IMR-90 (cell line): Measurements from ENCODE around the gene DOCK2. TPM values are rescaled to one million over a fixed set of nuclear protein-coding genes. Genes with fewer than 3 reads are reported as not detected.

Experiments used
- ATAC-seq: fragments of 200-7000 bp; cut with Tn5 transposase; 2 replicates; pipeline ENCODE4 v1.9.1; 2020; ENCODE audit warnings: low read depth, mild to moderate bottlenecking, moderate library complexity
- BruUV-seq: library from RNA; stranded (reverse); fragments of 400-500 nt; replicated peaks from 2 replicates; lab custom pipeline; 2021; lab: Mats Ljungman, UMichigan
- CTCF ChIA-PET: fragments of 300-600 bp; formaldehyde crosslinking; extraction: SDS; loops from one replicate; lab custom pipeline; 2021; ENCODE audit warnings: antibody characterized with exemption; lab: Yijun Ruan, JAX
- POLR2A ChIA-PET: fragments of 300-600 bp; sonication (Branson Sonifier 250); formaldehyde crosslinking; loops from one replicate; lab custom pipeline; 2022; ENCODE audit warnings: antibody characterized with exemption; ENCODE audit not compliant: unreplicated experiment; lab: Charles Lee
- DNase-seq: peaks from one replicate; pipeline ENCODE4 v3.0.0; 2013
- H2AFZ ChIP-seq: replicated peaks from 2 replicates; pipeline ENCODE3; 2013; ENCODE audit warnings: low read length, mild to moderate bottlenecking; ENCODE audit not compliant: poor library complexity
- H2AK5ac ChIP-seq: 2 replicates; pipeline ENCODE4 v1.6.1; 2013; ENCODE audit warnings: low read depth, low read length, inconsistent platforms
- H2AK9ac ChIP-seq: replicated peaks from 2 replicates; pipeline ENCODE3; 2013; ENCODE audit warnings: mild to moderate bottlenecking, low read depth, low read length, moderate library complexity; ENCODE audit not compliant: poor library complexity
- H2BK120ac ChIP-seq: 2 replicates; pipeline ENCODE4 v1.6.1; 2013; ENCODE audit warnings: low read depth, low read length, inconsistent platforms
- H2BK15ac ChIP-seq: 3 replicates; pipeline ENCODE4 v1.6.1; 2013; ENCODE audit warnings: low read depth, low read length, inconsistent platforms
- H2BK20ac ChIP-seq: 2 replicates; pipeline ENCODE4 v1.6.1; 2013; ENCODE audit warnings: low read depth, mild to moderate bottlenecking, inconsistent platforms, low read length, moderate library complexity
- H2BK5ac ChIP-seq: 2 replicates; pipeline ENCODE4 v1.6.1; 2013; ENCODE audit warnings: mild to moderate bottlenecking, low read depth, low read length, inconsistent platforms; ENCODE audit not compliant: poor library complexity, severe bottlenecking
- H3K14ac ChIP-seq: replicated peaks from 2 replicates; pipeline ENCODE4 v1.6.1; 2013; ENCODE audit warnings: low read depth, low read length, inconsistent platforms
- H3K18ac ChIP-seq: 2 replicates; pipeline ENCODE4 v1.6.1; 2013; ENCODE audit warnings: low read depth, low read length, control low read depth
- H3K23ac ChIP-seq: 2 replicates; pipeline ENCODE4 v1.6.1; 2013; ENCODE audit warnings: low read depth, low read length, inconsistent platforms
- H3K27ac ChIP-seq: 2 replicates; pipeline ENCODE4 v1.5.1; 2013; ENCODE audit warnings: mild to moderate bottlenecking, control low read depth, low read length; ENCODE audit not compliant: insufficient read depth
- H3K27me3 ChIP-seq: 2 replicates; pipeline ENCODE4 v1.6.1; 2013; ENCODE audit warnings: low read length; ENCODE audit not compliant: control insufficient read depth, insufficient read depth
- H3K36me3 ChIP-seq: 2 replicates; pipeline ENCODE4 v1.6.1; 2013; ENCODE audit warnings: low read length, mixed read lengths; ENCODE audit not compliant: control insufficient read depth, insufficient read depth
- H3K4ac ChIP-seq: 2 replicates; pipeline ENCODE4 v1.6.1; 2013; ENCODE audit warnings: low read depth, low read length, inconsistent platforms
- H3K4me1 ChIP-seq: 2 replicates; pipeline ENCODE4 v1.6.1; 2013; ENCODE audit warnings: low read length, mixed read lengths; ENCODE audit not compliant: control insufficient read depth, insufficient read depth
- H3K4me2 ChIP-seq: 2 replicates; pipeline ENCODE4 v1.6.1; 2013; ENCODE audit warnings: low read depth, mild to moderate bottlenecking, control low read depth, low read length, moderate library complexity
- H3K4me3 ChIP-seq: 2 replicates; pipeline ENCODE4 v1.5.1; 2013; ENCODE audit warnings: low read depth, mild to moderate bottlenecking, control low read depth, low read length, moderate library complexity; ENCODE audit not compliant: insufficient read depth
- H3K56ac ChIP-seq: 2 replicates; pipeline ENCODE4 v1.6.1; 2013; ENCODE audit warnings: low read length, inconsistent platforms; ENCODE audit not compliant: insufficient read depth; ENCODE audit errors: extremely low read depth
- H3K79me1 ChIP-seq, 2 experiments: 2 replicates each; pipeline ENCODE4 v1.6.1; 2013; ENCODE audit warnings: low read length in 2 of 2, inconsistent platforms in 1 of 2, low read depth in 1 of 2
- H3K9ac ChIP-seq: 2 replicates; pipeline ENCODE4 v1.6.1; 2013; ENCODE audit warnings: low read depth, low read length, control low read depth
- H3K9me1 ChIP-seq: 2 replicates; pipeline ENCODE4 v1.6.1; 2013; ENCODE audit warnings: low read length, inconsistent platforms; ENCODE audit not compliant: insufficient read depth
- H3K9me3 ChIP-seq: 2 replicates; pipeline ENCODE4 v1.6.1; 2013; ENCODE audit warnings: low read length; ENCODE audit not compliant: control insufficient read depth, insufficient read depth
- H4K20me1 ChIP-seq: 2 replicates; pipeline ENCODE4 v1.6.1; 2013; ENCODE audit warnings: low read length, inconsistent platforms; ENCODE audit not compliant: insufficient read depth
- H4K5ac ChIP-seq: 2 replicates; pipeline ENCODE4 v1.6.1; 2013; ENCODE audit warnings: mild to moderate bottlenecking, low read depth, low read length, control low read depth
- H4K8ac ChIP-seq, 2 experiments: 2 replicates each; pipeline ENCODE4 v1.6.1; 2013; ENCODE audit warnings: low read depth in 2 of 2, low read length in 2 of 2, control low read depth in 1 of 2, inconsistent platforms in 1 of 2
- H4K91ac ChIP-seq: 2 replicates; pipeline ENCODE4 v1.6.1; 2013; ENCODE audit warnings: low read depth, low read length, inconsistent platforms; ENCODE audit not compliant: insufficient read depth
- BHLHE40 ChIP-seq: fragments of 150-350 bp; IDR thresholded peaks from 2 replicates; pipeline ENCODE4 v1.6.1; 2016; ENCODE audit warnings: mild to moderate bottlenecking, low read depth, low read length
- CEBPB ChIP-seq: IDR thresholded peaks from 2 replicates; pipeline ENCODE4 v1.6.1; 2012; ENCODE audit warnings: low read depth, low read length, improper control_type of control experiment
- FOS ChIP-seq: fragments of 150-350 bp; IDR thresholded peaks from 2 replicates; pipeline ENCODE4 v1.6.1; 2016; ENCODE audit warnings: low read depth, low read length
- MAFK ChIP-seq: IDR thresholded peaks from 2 replicates; pipeline ENCODE4 v1.6.1; 2012; ENCODE audit warnings: low read depth, low read length, improper control_type of control experiment
- NFE2L2 ChIP-seq: fragments of 150-350 bp; IDR thresholded peaks from 2 replicates; pipeline ENCODE4 v1.6.1; 2016; ENCODE audit warnings: low read depth, mild to moderate bottlenecking, low read length
- RAD21 ChIP-seq: IDR thresholded peaks from 2 replicates; pipeline ENCODE4 v1.6.1; 2012; ENCODE audit warnings: low read length, improper control_type of control experiment
- RCOR1 ChIP-seq: IDR thresholded peaks from 2 replicates; pipeline ENCODE4 v1.6.1; 2012; ENCODE audit warnings: mild to moderate bottlenecking, low read length, improper control_type of control experiment; ENCODE audit not compliant: insufficient replicate concordance
- RFX5 ChIP-seq: IDR thresholded peaks from 2 replicates; pipeline ENCODE4 v1.8.0; 2012; ENCODE audit warnings: low read depth, mild to moderate bottlenecking, low read length, moderate library complexity
- USF2 ChIP-seq: fragments of 150-350 bp; IDR thresholded peaks from 2 replicates; pipeline ENCODE4 v1.6.1; 2017; ENCODE audit warnings: mild to moderate bottlenecking, antibody characterized with exemption, low read length, low read depth
- WGBS, 2 experiments: methylation state at CpG; one replicate each; pipeline versions ENCODE4 v1.1.5 to v1.1.7; 2013; ENCODE audit warnings: missing lambda C conversion rate in 2 of 2; ENCODE audit not compliant: insufficient read length in 1 of 2; ENCODE audit errors: extremely low coverage in 2 of 2; 5-methylcytosine and 5-hydroxymethylcytosine counted together
- dilution Hi-C: fragments of 300-500 bp; cut with HindIII; formaldehyde crosslinking; loops from one replicate; pipeline ENCODE4 v1.14.3; 2018; ENCODE audit warnings: low sequenced_read_pairs; ENCODE audit not compliant: unreplicated experiment
- in situ Hi-C: fragments of 300-500 bp; cut with MboI; formaldehyde crosslinking; loops from 3 replicates; pipeline ENCODE4 v1.14.3; 2019; ENCODE audit warnings: low sequenced_read_pairs, inconsistent platforms, mixed read lengths
- intact Hi-C: fragments of 100-400 bp; cut with micrococcal nuclease; formaldehyde crosslinking; loops from 2 replicates; pipeline ENCODE4 v1.10.0; 2022
- polyA plus RNA-seq, 3 experiments: library from polyadenylated mRNA; depleted of rRNA; stranded (reverse); fragments of >200 nt; gene quantifications; 2 replicates each; pipeline ENCODE4 v1.2.3, GENCODE V29; 2012; ENCODE audit warnings: low replicate concordance in 1 of 3
- total RNA-seq: library from RNA; depleted of rRNA; stranded (reverse); fragments of >200 nt; gene quantifications from 2 replicates; pipeline ENCODE4 v1.2.3, GENCODE V29; 2012

DOCK2 gene
- total and polyA plus RNA-seq, 2 of the 4 experiments (the other 2 are of a cell fraction): 0.72 to 3.0 TPM

GRCh38 chr5:169804861-169805260 is 167.8 kb downstream of the DOCK2 start:
- intact Hi-C loops (loop anchor here (10.0 kb wide), 3 partner anchors 140 to 1230 kb away; partner anchors contain the start of genes PANK3 and SPDL1), in situ Hi-C loops (no loop called here), dilution Hi-C loops (no loop called here)
- H3K27ac ChIP-seq: peak overlapping the region; percentile 94
- H4K8ac ChIP-seq: peak overlapping the region; percentile 76 to 91
- H3K14ac ChIP-seq: peak overlapping the region; percentile 91; the same call in 1 of the 2 replicates
- TF ChIP-seq NFE2L2: no peak
- no peak for TF ChIP-seq USF2
- peak; percentile 21; the same call in 1 of the 2 replicates for TF ChIP-seq FOS
- TF ChIP-seq RCOR1: peak; percentile 67
- no peak for TF ChIP-seq MAFK
- TF ChIP-seq RAD21: no peak
- TF ChIP-seq BHLHE40: no peak
- TF ChIP-seq RFX5: no peak
- peak; percentile 84 for TF ChIP-seq CEBPB
- H4K5ac ChIP-seq: peak overlapping the region; percentile 35; the same call in 1 of the 2 replicates
- peaks cover 16% of the 10 kb centered on the region for H3K4me1 ChIP-seq
- no peak overlapping the region for H2AFZ ChIP-seq
- no TSS peak for BruUV-seq
- peak overlapping the region; percentile 46; the same call in 1 of the 2 replicates for H3K56ac ChIP-seq
- POLR2A ChIA-PET: interaction anchor here (0.6 kb wide), 1 partner anchor 105 kb away, joined by 4 read pairs; no protein-coding TSS in a partner anchor
- H3K9me1 ChIP-seq: peaks cover 9% of the 10 kb centered on the region
- H2BK20ac ChIP-seq: peak overlapping the region; percentile 97
- peak overlapping the region; percentile 77; the same call in 2 of the 3 replicates for H2BK15ac ChIP-seq
- peak overlapping the region; percentile 98 for H2AK5ac ChIP-seq
- DNase-seq (peak; percentile 90), ATAC-seq (peak; percentile 52)
- peak overlapping the region; percentile 87 for H2BK5ac ChIP-seq
- H4K91ac ChIP-seq: peak overlapping the region; percentile 95
- H4K20me1 ChIP-seq: no peaks in the 10 kb centered on the region
- H3K18ac ChIP-seq: peak overlapping the region; percentile 91
- H3K9ac ChIP-seq: no peak overlapping the region
- H2BK120ac ChIP-seq: peak overlapping the region; percentile 95
- no peak overlapping the region for H2AK9ac ChIP-seq
- no peak overlapping the region for H3K4me3 ChIP-seq
- no peaks in the 10 kb centered on the region for H3K36me3 ChIP-seq
- H3K4me2 ChIP-seq: no peak overlapping the region; the same call in 1 of the 2 replicates
- peak overlapping the region; percentile 96 for H3K4ac ChIP-seq
- CTCF ChIA-PET: interaction anchor here (1.0 to 3.2 kb wide), 2 partner anchors 29 to 176 kb away, joined by 3 to 23 read pairs; partner anchors contain the start of gene INSYN2B
- H3K27me3 ChIP-seq: no peaks in the 10 kb centered on the region
- no peaks in the 10 kb centered on the region for H3K9me3 ChIP-seq
- no CpG with 5 or more reads among the region's 1 CpG for WGBS, 2 experiments
- peak overlapping the region; percentile 77; the same call in 1 of the 2 replicates for H3K23ac ChIP-seq
- peaks cover 0 to 3% of the 10 kb centered on the region in 2 experiments; a peak in 1 of 4 replicates for H3K79me1 ChIP-seq
